PFSK-1 (cell line): Measurements from ENCODE around the gene MCM5.

Experiments
- FOXP2 ChIP-seq: optimal IDR thresholded peaks from 2 replicates; pipeline ENCODE3; 2011; ENCODE audit warnings: borderline replicate concordance, control low read depth, inconsistent platforms; ENCODE audit not compliant: insufficient read depth; ENCODE audit errors: extremely low read length, extremely low read depth
- POLR2AphosphoS5 ChIP-seq: IDR thresholded peaks from 2 replicates; pipeline ENCODE4 v1.6.1; 2012; ENCODE audit warnings: low read depth, mild to moderate bottlenecking, control low read depth, low read length, moderate library complexity
- SIN3A ChIP-seq: IDR thresholded peaks from 2 replicates; pipeline ENCODE4 v1.6.1; 2012; ENCODE audit warnings: mild to moderate bottlenecking, low read length, moderate library complexity, borderline replicate concordance; ENCODE audit not compliant: insufficient read depth
- TAF1 ChIP-seq: IDR thresholded peaks from 2 replicates; pipeline ENCODE4 v1.6.1; 2012; ENCODE audit warnings: low read length, control low read depth, borderline replicate concordance; ENCODE audit not compliant: insufficient read depth
- TF ChIP-seq, protein P1 (sequence below), 2 experiments: IDR thresholded peaks; 2 replicates each; pipeline versions ENCODE4 v1.6.1 to v1.8.0; 2011 to 2012; ENCODE audit warnings: low read depth in 2 of 2, low read length in 2 of 2, control low read depth in 1 of 2, inconsistent platforms in 1 of 2, mild to moderate bottlenecking in 1 of 2, moderate library complexity in 1 of 2; ENCODE audit not compliant: insufficient read depth in 1 of 2

The MCM5 gene

DNA sequence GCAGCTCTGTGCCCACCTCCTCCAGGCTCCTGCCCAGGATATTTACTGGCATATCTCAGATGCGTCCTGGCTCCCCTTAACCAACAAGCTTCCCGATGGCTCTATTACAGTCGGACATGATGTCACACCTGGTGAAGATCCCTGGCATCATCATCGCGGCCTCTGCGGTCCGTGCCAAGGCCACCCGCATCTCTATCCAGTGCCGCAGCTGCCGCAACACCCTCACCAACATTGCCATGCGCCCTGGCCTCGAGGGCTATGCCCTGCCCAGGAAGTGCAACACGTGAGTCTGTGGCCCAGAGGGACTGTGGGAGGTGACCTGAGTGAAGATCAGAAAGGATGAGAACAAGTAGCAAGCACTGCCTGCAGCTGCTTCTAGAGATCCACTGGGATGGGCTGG, 6.5 kb downstream of the MCM5 start:
- TF ChIP-seq POLR2AphosphoS5 (no peak), FOXP2 (no peak), SIN3A (no peak)
- TF ChIP-seq, protein P1, sequence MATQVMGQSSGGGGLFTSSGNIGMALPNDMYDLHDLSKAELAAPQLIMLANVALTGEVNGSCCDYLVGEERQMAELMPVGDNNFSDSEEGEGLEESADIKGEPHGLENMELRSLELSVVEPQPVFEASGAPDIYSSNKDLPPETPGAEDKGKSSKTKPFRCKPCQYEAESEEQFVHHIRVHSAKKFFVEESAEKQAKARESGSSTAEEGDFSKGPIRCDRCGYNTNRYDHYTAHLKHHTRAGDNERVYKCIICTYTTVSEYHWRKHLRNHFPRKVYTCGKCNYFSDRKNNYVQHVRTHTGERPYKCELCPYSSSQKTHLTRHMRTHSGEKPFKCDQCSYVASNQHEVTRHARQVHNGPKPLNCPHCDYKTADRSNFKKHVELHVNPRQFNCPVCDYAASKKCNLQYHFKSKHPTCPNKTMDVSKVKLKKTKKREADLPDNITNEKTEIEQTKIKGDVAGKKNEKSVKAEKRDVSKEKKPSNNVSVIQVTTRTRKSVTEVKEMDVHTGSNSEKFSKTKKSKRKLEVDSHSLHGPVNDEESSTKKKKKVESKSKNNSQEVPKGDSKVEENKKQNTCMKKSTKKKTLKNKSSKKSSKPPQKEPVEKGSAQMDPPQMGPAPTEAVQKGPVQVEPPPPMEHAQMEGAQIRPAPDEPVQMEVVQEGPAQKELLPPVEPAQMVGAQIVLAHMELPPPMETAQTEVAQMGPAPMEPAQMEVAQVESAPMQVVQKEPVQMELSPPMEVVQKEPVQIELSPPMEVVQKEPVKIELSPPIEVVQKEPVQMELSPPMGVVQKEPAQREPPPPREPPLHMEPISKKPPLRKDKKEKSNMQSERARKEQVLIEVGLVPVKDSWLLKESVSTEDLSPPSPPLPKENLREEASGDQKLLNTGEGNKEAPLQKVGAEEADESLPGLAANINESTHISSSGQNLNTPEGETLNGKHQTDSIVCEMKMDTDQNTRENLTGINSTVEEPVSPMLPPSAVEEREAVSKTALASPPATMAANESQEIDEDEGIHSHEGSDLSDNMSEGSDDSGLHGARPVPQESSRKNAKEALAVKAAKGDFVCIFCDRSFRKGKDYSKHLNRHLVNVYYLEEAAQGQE (IDR thresholded peaks at IDR 0.05; ENCODE audit: insufficient read depth in 1 of 2, low read depth in 2 of 2, low read length in 2 of 2): no peak

DNA sequence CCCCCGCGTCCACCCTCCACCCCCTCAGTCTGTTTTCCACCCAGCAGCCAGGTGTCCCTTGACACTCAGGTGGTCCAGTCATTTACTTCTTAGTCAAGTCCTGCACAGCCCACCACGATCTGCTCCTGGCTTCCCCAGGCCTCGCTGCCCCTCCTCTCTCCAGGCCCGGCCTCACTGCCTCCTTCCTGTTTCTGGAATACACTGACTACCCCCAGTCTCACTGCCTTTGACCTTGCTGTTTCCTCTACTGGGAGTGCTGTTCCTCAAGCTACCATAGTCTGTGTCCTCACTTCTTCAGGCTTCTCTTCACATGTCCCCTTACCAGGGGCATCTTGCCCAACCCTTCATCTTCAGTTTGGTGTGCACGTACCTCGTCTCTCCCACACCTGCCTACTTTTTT, 7.4 kb downstream of the MCM5 start:
- TF ChIP-seq POLR2AphosphoS5 (no peak), FOXP2 (no peak), SIN3A (no peak), TAF1 (no peak)
- TF ChIP-seq, protein P1 (IDR thresholded peaks at IDR 0.05; ENCODE audit: insufficient read depth in 1 of 2, low read depth in 2 of 2, low read length in 2 of 2): no peak

DNA sequence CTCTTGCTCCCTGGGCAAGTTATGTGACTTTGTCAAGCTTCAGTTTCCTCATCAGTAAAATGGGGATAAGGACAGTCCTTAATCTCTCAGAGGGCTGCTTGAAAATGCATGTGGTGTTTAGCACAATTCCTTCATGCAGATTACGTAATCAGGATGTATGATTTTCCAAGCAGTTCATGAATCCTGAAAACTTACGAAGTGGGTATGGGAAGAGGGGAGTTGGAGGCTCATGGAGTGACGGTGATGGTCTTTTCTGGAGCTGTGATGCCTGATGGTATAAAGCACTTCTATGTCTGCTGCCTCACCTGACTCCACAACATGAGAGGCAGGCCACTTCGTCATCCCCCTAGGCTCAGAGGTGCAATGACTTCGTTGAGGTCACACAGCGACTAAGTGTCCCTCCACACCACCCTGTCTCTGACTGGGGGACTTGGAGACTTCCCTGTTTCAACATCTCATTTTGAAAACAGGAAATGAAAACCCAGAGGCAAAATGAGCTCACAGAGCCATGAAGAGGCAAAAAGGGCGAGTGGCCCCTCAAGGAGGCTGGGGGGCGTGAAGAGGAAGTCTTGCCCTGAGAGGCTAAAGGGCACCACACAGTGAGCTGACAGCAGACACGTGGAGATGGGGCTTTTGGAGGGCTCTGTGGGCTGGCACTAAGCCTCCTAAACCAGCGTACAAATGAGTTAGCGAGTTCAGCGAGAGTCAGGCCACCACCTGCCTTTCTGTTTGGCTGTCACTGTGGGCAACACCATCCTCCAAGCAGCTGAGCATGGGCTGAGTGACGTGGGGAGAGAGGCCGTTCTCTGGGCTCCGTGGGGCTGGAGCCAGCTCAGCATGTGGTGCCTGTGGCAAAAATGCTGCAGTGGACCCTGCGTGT, 10.1 kb downstream of the MCM5 start:
- no peak for TF ChIP-seq FOXP2
- TF ChIP-seq SIN3A: no peak
- no peak for TF ChIP-seq POLR2AphosphoS5
- TF ChIP-seq, protein P1 (IDR thresholded peaks at IDR 0.05; ENCODE audit: insufficient read depth in 1 of 2, low read depth in 2 of 2, low read length in 2 of 2): no peak
- no peak for TF ChIP-seq TAF1

DNA sequence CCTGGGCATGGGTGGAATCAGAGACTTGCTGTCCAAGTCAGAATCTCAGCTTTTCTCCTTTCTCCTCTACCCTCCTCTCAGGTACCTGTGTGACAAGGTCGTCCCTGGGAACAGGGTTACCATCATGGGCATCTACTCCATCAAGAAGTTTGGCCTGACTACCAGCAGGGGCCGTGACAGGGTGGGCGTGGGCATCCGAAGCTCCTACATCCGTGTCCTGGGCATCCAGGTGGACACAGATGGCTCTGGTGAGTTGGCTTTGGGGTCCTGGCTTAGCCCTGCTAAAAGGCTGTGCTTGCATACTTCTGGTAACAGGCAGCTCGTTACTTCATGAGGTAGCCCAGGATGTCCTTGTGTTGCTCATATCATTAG, 10.7 kb downstream of the MCM5 start:
- no peak for TF ChIP-seq TAF1

DNA sequence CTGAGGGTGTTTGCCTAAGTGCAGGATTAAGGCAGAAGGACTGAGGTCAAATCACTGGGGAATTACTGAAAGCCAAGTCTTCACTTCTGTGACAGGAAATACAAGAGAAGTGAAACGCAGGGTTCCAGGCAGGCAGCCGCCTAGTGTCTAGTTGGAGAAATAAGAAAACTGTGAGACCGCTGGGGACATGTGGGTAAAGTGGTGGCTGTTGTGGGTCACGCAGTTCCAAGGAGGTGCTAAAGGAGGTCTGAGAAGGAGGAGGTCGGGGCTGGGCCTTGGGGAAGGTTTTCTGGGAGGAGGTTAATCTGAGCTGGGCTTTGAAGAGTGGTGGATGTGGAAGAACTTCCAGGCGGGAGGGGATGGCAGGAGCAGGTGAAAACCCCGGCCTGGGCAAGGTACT, 11.2 kb downstream of the MCM5 start:
- TF ChIP-seq, protein P1 (IDR thresholded peaks at IDR 0.05; ENCODE audit: insufficient read depth in 1 of 2, low read depth in 2 of 2, low read length in 2 of 2): no peak
- TF ChIP-seq POLR2AphosphoS5 (no peak), SIN3A (no peak), FOXP2 (no peak), TAF1 (no peak)
